HFF-Myc (cell line): ENCODE data around the gene ASB7.

Source experiments
- DNase-seq: peaks from one replicate; pipeline ENCODE4 v3.0.0-alpha.2; 2011; ENCODE audit warnings: low read depth; ENCODE audit errors: extremely low read depth
- H3K4me3 ChIP-seq: replicated peaks from 2 replicates; pipeline ENCODE4 v1.5.1; 2011; ENCODE audit warnings: low read depth, mild to moderate bottlenecking, control low read depth, low read length
- TF ChIP-seq, protein P1 (sequence below): IDR thresholded peaks from 2 replicates; pipeline ENCODE4 v1.5.1; 2012; ENCODE audit warnings: mild to moderate bottlenecking, low read depth, low read length, control low read depth; ENCODE audit errors: missing control alignments

ASB7 gene

DNA sequence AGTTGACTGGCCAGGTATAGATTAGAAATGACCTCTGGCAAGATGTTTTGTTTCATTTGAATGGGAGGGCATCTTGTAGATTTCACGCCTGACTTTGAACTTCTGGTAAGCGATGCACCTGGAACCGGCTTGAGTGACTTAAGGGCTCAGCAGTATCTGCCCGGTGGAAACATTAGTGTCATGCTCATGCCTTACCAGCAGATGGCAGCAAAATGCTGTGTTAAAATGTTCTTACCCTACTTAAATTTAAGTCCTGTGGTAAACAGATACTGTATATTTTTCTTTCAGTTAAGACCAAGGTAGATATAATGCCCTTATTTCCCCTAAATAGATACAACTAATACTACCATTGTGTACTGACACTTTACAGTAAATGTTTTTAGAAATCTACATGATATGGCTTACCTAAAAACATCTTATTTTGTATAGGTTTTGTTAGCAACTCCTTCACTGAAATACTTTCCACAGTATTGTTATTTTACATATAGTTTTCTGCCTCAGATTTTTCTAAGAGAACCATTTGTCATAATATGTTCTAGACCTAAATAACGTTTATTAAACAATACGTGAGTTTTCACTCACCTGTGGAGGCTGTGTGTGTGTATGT is 25.5 kb downstream of the ASB7 start:
- H3K4me3 ChIP-seq = no peak overlapping the region
- TF ChIP-seq, protein P1, sequence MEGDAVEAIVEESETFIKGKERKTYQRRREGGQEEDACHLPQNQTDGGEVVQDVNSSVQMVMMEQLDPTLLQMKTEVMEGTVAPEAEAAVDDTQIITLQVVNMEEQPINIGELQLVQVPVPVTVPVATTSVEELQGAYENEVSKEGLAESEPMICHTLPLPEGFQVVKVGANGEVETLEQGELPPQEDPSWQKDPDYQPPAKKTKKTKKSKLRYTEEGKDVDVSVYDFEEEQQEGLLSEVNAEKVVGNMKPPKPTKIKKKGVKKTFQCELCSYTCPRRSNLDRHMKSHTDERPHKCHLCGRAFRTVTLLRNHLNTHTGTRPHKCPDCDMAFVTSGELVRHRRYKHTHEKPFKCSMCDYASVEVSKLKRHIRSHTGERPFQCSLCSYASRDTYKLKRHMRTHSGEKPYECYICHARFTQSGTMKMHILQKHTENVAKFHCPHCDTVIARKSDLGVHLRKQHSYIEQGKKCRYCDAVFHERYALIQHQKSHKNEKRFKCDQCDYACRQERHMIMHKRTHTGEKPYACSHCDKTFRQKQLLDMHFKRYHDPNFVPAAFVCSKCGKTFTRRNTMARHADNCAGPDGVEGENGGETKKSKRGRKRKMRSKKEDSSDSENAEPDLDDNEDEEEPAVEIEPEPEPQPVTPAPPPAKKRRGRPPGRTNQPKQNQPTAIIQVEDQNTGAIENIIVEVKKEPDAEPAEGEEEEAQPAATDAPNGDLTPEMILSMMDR = peak; percentile 75
- DNase-seq = peak; percentile 71

- TF ChIP-seq, protein P1 = no peak
- DNase-seq = peak; percentile 6
- no peak overlapping the region for H3K4me3 ChIP-seq
Measured at GRCh38 chr15:100628746-100629145, 26.4 kb downstream of the ASB7 start.

- DNase-seq = no peak
- H3K4me3 ChIP-seq = no peak overlapping the region
- TF ChIP-seq, protein P1 = no peak
Measured at GRCh38 chr15:100631831-100632230, 29.4 kb downstream of the ASB7 start.

- TF ChIP-seq, protein P1 = no peak
- no peak for DNase-seq
- H3K4me3 ChIP-seq = no peak overlapping the region
Measured at GRCh38 chr15:100633763-100634075, 31.3 kb downstream of the ASB7 start.

DNA sequence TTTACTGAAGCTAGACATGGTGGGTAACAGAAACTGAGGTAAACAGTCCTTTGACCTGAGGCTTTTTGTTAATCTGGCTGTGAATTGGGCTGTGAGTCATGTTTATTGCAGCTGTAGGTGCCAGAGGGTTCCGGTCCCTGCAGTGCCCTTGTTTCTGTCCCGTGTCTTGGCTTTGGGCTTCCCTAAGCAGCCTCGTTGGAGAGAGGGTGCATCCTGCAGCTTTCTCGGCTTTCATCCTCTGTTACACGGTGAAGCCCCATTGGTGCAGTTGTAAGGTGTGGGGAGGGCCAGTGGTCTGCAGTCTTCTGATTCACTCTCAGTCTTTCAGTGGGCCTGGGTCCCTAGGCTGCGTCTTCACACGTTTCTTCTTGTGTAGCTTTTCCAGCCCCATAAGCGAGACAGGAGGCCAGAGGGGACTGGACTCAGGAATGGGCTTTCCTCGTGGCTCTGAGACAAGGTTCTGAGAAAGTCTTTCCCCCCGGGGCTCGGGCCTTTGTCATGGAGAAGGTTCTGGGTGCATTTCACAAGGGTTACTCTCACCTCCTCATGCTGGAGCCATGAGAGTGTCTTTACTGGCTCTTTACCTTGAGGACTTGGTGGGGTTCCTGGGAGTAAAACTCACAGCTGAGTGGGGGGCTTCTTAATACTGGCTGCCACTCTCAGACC is 33.1 kb downstream of the ASB7 start:
- no peak overlapping the region for H3K4me3 ChIP-seq
- TF ChIP-seq, protein P1 = no peak
- no peak for DNase-seq

GRCh38 chr15:100638177-100638730 is 35.9 kb downstream of the ASB7 start:
- DNase-seq = no peak
- TF ChIP-seq, protein P1 = no peak
- H3K4me3 ChIP-seq = no peak overlapping the region
